Neuronal stem cell (in vitro differentiated cells): Measurements from ENCODE around the gene TRIM73.
"Not testable (repeated sequence)": the region's sequence is repeated elsewhere in the genome, so short reads cannot be mapped to it uniquely, and the experiment has no call there.

ENCODE experiments used
- DNase-seq: peaks from one replicate; pipeline ENCODE4 v3.0.0-alpha.2; 2013; ENCODE audit warnings: low spot score
- H2AFZ ChIP-seq: one replicate; pipeline ENCODE4 v1.6.1; 2013; ENCODE audit warnings: mild to moderate bottlenecking, low read length, inconsistent platforms
- H2AK5ac ChIP-seq: 2 replicates; pipeline ENCODE4 v1.6.1; 2013; ENCODE audit warnings: low read depth, mild to moderate bottlenecking, inconsistent platforms, low read length, moderate library complexity, mixed read lengths
- H2BK120ac ChIP-seq: 2 replicates; pipeline ENCODE4 v1.6.1; 2013; ENCODE audit warnings: low read depth, mild to moderate bottlenecking, inconsistent platforms, low read length, moderate library complexity, mixed read lengths
- H2BK12ac ChIP-seq: one replicate; pipeline ENCODE4 v1.6.1; 2013; ENCODE audit warnings: low read length, inconsistent platforms
- H2BK15ac ChIP-seq: 2 replicates; pipeline ENCODE4 v1.6.1; 2013; ENCODE audit warnings: mild to moderate bottlenecking, low read length, inconsistent platforms, mixed read lengths
- H2BK5ac ChIP-seq: one replicate; pipeline ENCODE4 v1.6.1; 2013; ENCODE audit warnings: inconsistent platforms, mild to moderate bottlenecking, low read length, moderate library complexity
- H3K14ac ChIP-seq: one replicate; pipeline ENCODE4 v1.6.1; 2013; ENCODE audit warnings: low read length, inconsistent platforms
- H3K18ac ChIP-seq: 2 replicates; pipeline ENCODE4 v1.6.1; 2013; ENCODE audit warnings: low read length, inconsistent platforms
- H3K23ac ChIP-seq: 2 replicates; pipeline ENCODE4 v1.6.1; 2013; ENCODE audit warnings: low read depth, mild to moderate bottlenecking, mixed read lengths, low read length, inconsistent platforms; ENCODE audit not compliant: poor library complexity
- H3K27ac ChIP-seq: replicated peaks from 3 replicates; pipeline ENCODE4 v1.5.1; 2013; ENCODE audit warnings: low read length, inconsistent platforms
- H3K27me3 ChIP-seq, 3 experiments: 2 replicates each; pipeline ENCODE4 v1.6.1; 2013; ENCODE audit warnings: low read length in 3 of 3, mild to moderate bottlenecking in 2 of 3, inconsistent platforms in 1 of 3, low read depth in 1 of 3, mixed read lengths in 1 of 3, moderate library complexity in 1 of 3; ENCODE audit not compliant: control insufficient read depth in 3 of 3, insufficient read depth in 3 of 3
- H3K36me3 ChIP-seq, 2 donors: replicated peaks in 1 of 2; 2 replicates each; pipeline ENCODE4 v1.6.1; 2013; ENCODE audit warnings: low read length in 2 of 2; ENCODE audit not compliant: control insufficient read depth in 2 of 2, insufficient read depth in 2 of 2
- H3K4ac ChIP-seq: 2 replicates; pipeline ENCODE4 v1.6.1; 2013; ENCODE audit warnings: inconsistent platforms, mild to moderate bottlenecking, low read length, moderate library complexity
- H3K4me1 ChIP-seq, 2 donors: 1 replicate in 1 of 2; 2 replicates in 1 of 2; pipeline ENCODE4 v1.6.1; 2013; ENCODE audit warnings: low read length in 2 of 2, low read depth in 1 of 2; ENCODE audit not compliant: control insufficient read depth in 2 of 2, insufficient read depth in 1 of 2
- H3K4me2 ChIP-seq: one replicate; pipeline ENCODE4 v1.6.1; 2013; ENCODE audit warnings: mild to moderate bottlenecking, low read length, inconsistent platforms; ENCODE audit not compliant: insufficient read depth, poor library complexity, severe bottlenecking
- H3K4me3 ChIP-seq, 2 donors: 2 replicates each; pipeline ENCODE4 v1.5.1; 2013; ENCODE audit warnings: low read length in 2 of 2, mild to moderate bottlenecking in 2 of 2, inconsistent platforms in 1 of 2, moderate library complexity in 1 of 2
- H3K79me1 ChIP-seq: one replicate; pipeline ENCODE4 v1.6.1; 2013; ENCODE audit warnings: low read depth, mild to moderate bottlenecking, inconsistent platforms, low read length, moderate library complexity
- H3K9ac ChIP-seq: one replicate; pipeline ENCODE4 v1.6.1; 2013; ENCODE audit warnings: mild to moderate bottlenecking, low read depth, low read length, inconsistent platforms; ENCODE audit not compliant: poor library complexity
- H3K9me3 ChIP-seq, 2 donors: replicated peaks in 1 of 2; 2 replicates each; pipeline versions ENCODE3 to v1.6.1; 2013; ENCODE audit warnings: low read length in 2 of 2, mild to moderate bottlenecking in 2 of 2, inconsistent platforms in 1 of 2, low read depth in 1 of 2, mixed read lengths in 1 of 2, moderate library complexity in 1 of 2; ENCODE audit not compliant: control insufficient read depth in 2 of 2, insufficient read depth in 1 of 2
- H4K8ac ChIP-seq: one replicate; pipeline ENCODE4 v1.6.1; 2013; ENCODE audit warnings: low read depth, mild to moderate bottlenecking, inconsistent platforms, low read length, moderate library complexity
- H4K91ac ChIP-seq: one replicate; pipeline ENCODE4 v1.6.1; 2013; ENCODE audit warnings: low read length, low read depth, mild to moderate bottlenecking, inconsistent platforms; ENCODE audit not compliant: poor library complexity
- WGBS, 2 donors: extraction: QIAGEN DNeasy Blood & Tissue Kit; methylation state at CpG; one replicate each; pipeline ENCODE4 v1.1.7; 2013; ENCODE audit warnings: missing lambda C conversion rate in 2 of 2, mixed read lengths in 1 of 2; ENCODE audit not compliant: insufficient read length in 2 of 2, insufficient replicate concordance in 1 of 2; ENCODE audit errors: extremely low coverage in 2 of 2; 5-methylcytosine and 5-hydroxymethylcytosine counted together

The TRIM73 gene

DNA sequence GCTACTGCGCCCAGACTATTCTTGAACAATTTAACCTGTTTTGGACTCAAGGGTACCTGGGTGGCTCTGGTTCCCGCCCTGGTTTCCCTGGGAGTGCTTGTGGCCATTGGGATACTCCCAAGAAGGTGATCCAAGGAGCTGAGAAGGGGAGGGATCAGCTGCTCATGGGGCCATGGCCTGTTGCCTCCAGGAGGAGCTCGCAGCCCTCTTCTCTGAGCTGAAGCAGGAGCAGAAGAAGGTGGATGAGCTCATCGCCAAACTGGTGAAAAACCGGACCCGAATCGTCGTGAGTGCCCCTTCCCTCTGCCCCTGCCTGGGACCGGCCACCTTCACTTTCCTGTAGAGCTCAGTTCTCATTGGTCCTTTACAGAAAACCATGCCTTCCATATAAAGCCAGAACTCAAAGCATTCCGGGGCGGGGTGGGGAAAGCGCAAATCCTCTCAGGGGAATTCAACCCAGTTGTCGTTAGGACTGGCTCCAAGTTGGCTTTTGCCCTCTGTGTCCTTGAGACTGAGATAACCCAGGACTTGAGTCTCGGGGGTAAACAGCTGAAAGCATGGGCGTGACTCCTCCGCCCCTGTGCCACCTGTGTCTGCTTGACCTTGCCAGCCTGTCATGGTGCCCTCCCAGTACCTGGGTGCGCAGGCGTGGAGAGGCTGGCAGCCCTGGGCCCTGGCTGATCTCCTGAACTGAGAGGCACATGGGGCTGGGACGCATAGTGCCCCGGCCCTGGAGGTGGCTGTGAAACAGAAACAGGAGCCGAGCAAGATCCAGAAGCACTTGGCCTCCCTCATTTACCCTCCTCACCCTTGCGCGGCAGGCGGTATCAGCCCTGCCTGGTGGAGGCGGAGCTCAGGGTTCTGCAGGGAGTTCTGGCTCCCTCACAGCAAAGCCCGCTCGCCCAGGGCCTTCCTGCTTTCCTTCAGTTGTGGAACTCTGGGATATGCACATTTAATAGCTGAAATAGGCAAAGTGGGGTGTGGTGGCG lies 8.3 kb downstream of the TRIM73 start:
- H3K36me3 ChIP-seq, H4K91ac ChIP-seq, H2BK5ac ChIP-seq, H3K27ac ChIP-seq, H2AFZ ChIP-seq, H3K9me3 ChIP-seq, H3K9ac ChIP-seq, H3K4me3 ChIP-seq, H3K23ac ChIP-seq, H4K8ac ChIP-seq, H3K27me3 ChIP-seq, H3K4ac ChIP-seq, DNase-seq, H2BK120ac ChIP-seq, H3K79me1 ChIP-seq, H3K4me1 ChIP-seq, H2AK5ac ChIP-seq, H2BK15ac ChIP-seq, H2BK12ac ChIP-seq, H3K4me2 ChIP-seq, H3K18ac ChIP-seq, H3K14ac ChIP-seq: not testable (repeated sequence)
- no CpG with 5 or more reads among the region's 28 CpGs for WGBS, 2 donors

DNA sequence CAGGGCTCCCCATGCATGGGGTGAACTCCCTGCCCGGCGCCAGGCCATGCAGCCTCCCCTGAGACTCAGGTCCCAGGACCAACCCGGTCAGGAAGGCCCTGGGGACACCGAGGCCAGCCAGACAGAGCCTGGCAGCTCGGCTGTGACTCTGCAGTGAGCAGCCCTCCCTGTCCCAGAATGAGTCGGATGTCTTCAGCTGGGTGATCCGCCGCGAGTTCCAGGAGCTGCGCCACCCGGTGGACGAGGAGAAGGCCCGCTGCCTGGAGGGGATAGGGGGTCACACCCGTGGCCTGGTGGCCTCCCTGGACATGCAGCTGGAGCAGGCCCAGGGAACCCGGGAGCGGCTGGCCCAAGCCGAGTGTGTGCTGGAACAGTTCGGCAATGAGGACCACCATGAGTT lies 9.2 kb downstream of the TRIM73 start:
- H3K4me2 ChIP-seq, H3K4me1 ChIP-seq, H3K18ac ChIP-seq, H2BK120ac ChIP-seq, H3K9me3 ChIP-seq, H2AFZ ChIP-seq, H3K14ac ChIP-seq, H3K36me3 ChIP-seq, H2BK15ac ChIP-seq, H2BK5ac ChIP-seq, H4K91ac ChIP-seq, H2BK12ac ChIP-seq, H2AK5ac ChIP-seq, H3K4me3 ChIP-seq, H3K27ac ChIP-seq, H3K4ac ChIP-seq, DNase-seq, H3K79me1 ChIP-seq, H3K9ac ChIP-seq, H4K8ac ChIP-seq, H3K23ac ChIP-seq, H3K27me3 ChIP-seq: not testable (repeated sequence)
- WGBS, 2 donors, result no CpG with 5 or more reads among the region's 18 CpGs

DNA sequence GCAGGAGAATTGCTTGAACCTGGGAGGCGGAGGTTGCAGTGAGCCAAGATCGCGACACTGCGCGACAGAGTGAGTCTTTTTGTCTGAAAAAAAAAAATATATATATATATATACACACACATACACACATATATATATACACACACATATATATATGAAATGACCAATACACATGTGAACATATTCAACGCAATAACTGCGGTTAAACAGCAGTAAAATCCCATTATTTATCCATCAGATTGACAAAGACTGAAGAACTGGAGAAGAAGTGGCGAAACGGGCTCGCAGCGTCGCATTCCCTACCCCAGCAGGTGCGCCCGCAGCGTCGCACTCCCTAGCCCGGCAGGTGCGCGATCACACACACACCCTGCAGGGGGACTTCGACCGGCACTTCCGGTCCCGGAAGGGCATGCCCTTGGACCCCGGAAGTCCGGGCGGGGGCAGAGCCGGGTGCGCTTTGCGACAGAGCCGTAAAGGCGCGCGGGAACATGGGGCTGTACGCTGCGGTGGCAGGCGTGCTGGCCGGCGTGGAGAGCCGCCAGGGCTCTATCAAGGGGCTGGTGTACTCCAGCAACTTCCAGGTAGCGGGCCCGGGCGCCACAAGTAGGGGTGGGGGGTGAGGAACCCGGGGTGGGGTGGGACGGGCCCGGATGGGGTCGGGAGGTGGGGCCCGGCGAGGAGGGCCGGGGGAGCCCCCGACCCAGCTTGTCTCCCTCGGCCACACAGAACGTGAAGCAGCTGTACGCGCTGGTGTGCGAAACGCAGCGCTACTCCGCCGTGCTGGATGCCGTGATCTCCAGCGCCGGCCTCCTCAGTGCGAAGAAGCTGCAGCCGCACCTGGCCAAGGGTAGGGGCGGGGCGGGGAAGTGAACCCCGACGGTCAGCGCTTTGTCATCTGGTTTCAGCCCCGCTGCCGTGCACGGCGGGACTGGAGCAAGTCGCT lies 14.7 kb downstream of the TRIM73 start:
- H2AFZ ChIP-seq, H2BK12ac ChIP-seq, H3K27ac ChIP-seq, H3K9me3 ChIP-seq, H3K9ac ChIP-seq, H3K4me1 ChIP-seq, H4K8ac ChIP-seq, DNase-seq, H3K27me3 ChIP-seq, H4K91ac ChIP-seq, H3K4me2 ChIP-seq, H3K23ac ChIP-seq, H2BK5ac ChIP-seq, H3K36me3 ChIP-seq, H2BK15ac ChIP-seq, H3K18ac ChIP-seq, H3K4me3 ChIP-seq, H2BK120ac ChIP-seq, H3K14ac ChIP-seq, H3K4ac ChIP-seq, H2AK5ac ChIP-seq, H3K79me1 ChIP-seq: not testable (repeated sequence)
- WGBS, 2 donors, result no CpG with 5 or more reads among the region's 74 CpGs

GRCh38 chr7:75410823-75411173 lies 15.4 kb downstream of the TRIM73 start:
- H3K23ac ChIP-seq, H2BK120ac ChIP-seq, DNase-seq, H2BK12ac ChIP-seq, H3K9me3 ChIP-seq, H3K4me2 ChIP-seq, H2AFZ ChIP-seq, H3K27ac ChIP-seq, H3K14ac ChIP-seq, H2BK15ac ChIP-seq, H3K79me1 ChIP-seq, H2BK5ac ChIP-seq, H3K9ac ChIP-seq, H3K27me3 ChIP-seq, H3K18ac ChIP-seq, H2AK5ac ChIP-seq, H3K36me3 ChIP-seq, H4K91ac ChIP-seq, H3K4me1 ChIP-seq, H4K8ac ChIP-seq, H3K4ac ChIP-seq, H3K4me3 ChIP-seq: not testable (repeated sequence)
- WGBS, 2 donors, result no CpG with 5 or more reads among the region's 13 CpGs
